GM18502 (cell line): Measurements from ENCODE around the gene FAM219B.
A peak's percentile ranks its signal among the peaks of the same experiment; 100 is the strongest.
"Not testable (repeated sequence)": the region's sequence is repeated elsewhere in the genome, so short reads cannot be mapped to it uniquely, and the experiment has no call there.

Experiments used
- ATAC-seq: cut with Tn5 transposase; IDR thresholded peaks from one replicate; pipeline ENCODE4 v1.9.1; 2021; ENCODE audit warnings: mild to moderate bottlenecking; ENCODE audit not compliant: unreplicated experiment, poor library complexity

FAM219B gene

GRCh38 chr15:74906450-74907162 is at the start of gene FAM219B:
FAM219B (minus strand) TSS chr15:74906851; CDS start chr15:74906800, 51 bp downstream.
- ATAC-seq, result peak; percentile 91

GRCh38 chr15:74955796-74956647 is 49.4 kb upstream of the FAM219B start:
- peak; percentile 53 for ATAC-seq

- no peak for ATAC-seq
Observed at GRCh38 chr15:74955017-74955416, 48.4 kb upstream of the FAM219B start.

- no peak for ATAC-seq
Observed at GRCh38 chr15:74954515-74954914, 47.9 kb upstream of the FAM219B start.

GRCh38 chr15:74951006-74951405 is 44.4 kb upstream of the FAM219B start:
- no peak for ATAC-seq

GRCh38 chr15:74950078-74950908 is 43.6 kb upstream of the FAM219B start:
- ATAC-seq, result no peak

- peak; percentile 90 for ATAC-seq
Observed at GRCh38 chr15:74937590-74938371, 31.1 kb upstream of the FAM219B start, which contains the start of gene COX5A. COX5A (minus strand) TSS chr15:74938073; CDS start chr15:74938014, 59 bp downstream.

GRCh38 chr15:74937272-74937589 is 30.6 kb upstream of the FAM219B start:
- ATAC-seq, result no peak

- ATAC-seq, result not testable (repeated sequence)
Observed at GRCh38 chr15:74935193-74935592, 28.5 kb upstream of the FAM219B start.

- no peak for ATAC-seq
Observed at GRCh38 chr15:74933573-74933972, 26.9 kb upstream of the FAM219B start.

GRCh38 chr15:74928771-74929198 is 22.1 kb upstream of the FAM219B start:
- no peak for ATAC-seq

- ATAC-seq, result no peak
Observed at GRCh38 chr15:74924525-74924924, 17.9 kb upstream of the FAM219B start.

- ATAC-seq, result no peak
Observed at GRCh38 chr15:74920456-74920855, 13.8 kb upstream of the FAM219B start.

GRCh38 chr15:74917676-74918075 is 11.0 kb upstream of the FAM219B start:
- ATAC-seq, result no peak

GRCh38 chr15:74913799-74914198 is 7.1 kb upstream of the FAM219B start:
- not testable (repeated sequence) for ATAC-seq

GRCh38 chr15:74913041-74913440 is 6.4 kb upstream of the FAM219B start:
- ATAC-seq, result no peak

- ATAC-seq, result no peak
Observed at GRCh38 chr15:74908635-74909034, 2.0 kb upstream of the FAM219B start.

GRCh38 chr15:74907163-74907870 is 666 bp upstream of the FAM219B start:
- ATAC-seq, result no peak

- no peak for ATAC-seq
Observed at GRCh38 chr15:74906067-74906449, 593 bp downstream of the FAM219B start.
